Sigmoid colon (tissue), 7 donors: ENCODE results near the gene DGLUCY. TPM values are rescaled to one million over a fixed set of nuclear protein-coding genes. Genes with fewer than 3 reads are reported as not detected.

Experiments used
- DNase-seq: peaks from one replicate; pipeline ENCODE4 v3.0.0-alpha.2; 2019
- H3K27ac ChIP-seq, 4 donors: fragments of 200-600 bp; sonication (generic); one replicate each; pipeline ENCODE4 v1.5.1; 2016 to 2019; ENCODE audit warnings: mild to moderate bottlenecking in 1 of 4
- H3K27me3 ChIP-seq, 3 donors: fragments of 200-600 bp; sonication (generic); one replicate each; pipeline ENCODE4 v1.5.1; 2019; ENCODE audit warnings: mild to moderate bottlenecking in 1 of 3
- H3K36me3 ChIP-seq, 4 donors: fragments of 200-600 bp; sonication (generic); one replicate each; pipeline ENCODE4 v1.5.1; 2016 to 2019
- H3K4me1 ChIP-seq, 4 donors: fragments of 200-600 bp; sonication (generic); one replicate each; pipeline ENCODE4 v1.5.1; 2017 to 2019
- H3K4me3 ChIP-seq, 4 donors: fragments of 200-600 bp; sonication (generic); one replicate each; pipeline ENCODE4 v1.5.1; 2017 to 2019; ENCODE audit warnings: mild to moderate bottlenecking in 2 of 4, moderate library complexity in 1 of 4
- H3K9me3 ChIP-seq, 4 donors: fragments of 200-600 bp in 3 of 4; sonication (generic) in 3 of 4; one replicate each; pipeline versions ENCODE4 v1.5.1 to v1.6.1; 2013 to 2019
- EP300 ChIP-seq, 4 donors: sonication (generic); formaldehyde crosslinking; IDR thresholded peaks; one replicate each; pipeline ENCODE4 v1.6.1; 2017; ENCODE audit warnings: antibody characterized with exemption in 4 of 4
- POLR2A ChIP-seq, 2 donors: fragments of 450-650 bp; IDR thresholded peaks; one replicate each; pipeline ENCODE4 v1.6.1; 2016; ENCODE audit warnings: antibody characterized with exemption in 2 of 2, mild to moderate bottlenecking in 2 of 2, moderate library complexity in 2 of 2
- POLR2AphosphoS5 ChIP-seq, 4 donors: sonication (generic); formaldehyde crosslinking; IDR thresholded peaks; one replicate each; pipeline ENCODE4 v1.6.1; 2017; ENCODE audit warnings: antibody characterized with exemption in 4 of 4
- WGBS, 2 donors: extraction: QIAGEN DNeasy Blood & Tissue Kit; methylation state at CpG; one replicate each; pipeline ENCODE4 v1.1.7; 2013; 5-methylcytosine and 5-hydroxymethylcytosine counted together
- intact Hi-C: fragments of 100-400 bp; cut with DNase I; formaldehyde crosslinking; loops from one replicate; pipeline ENCODE4 v1.15.1; 2023
- polyA plus RNA-seq, 3 donors: library from polyadenylated mRNA; stranded (reverse); fragments of 200-250 nt; gene quantifications; one replicate each; pipeline ENCODE4 v1.2.3, GENCODE V29; 2013
- total RNA-seq, 4 donors: library from RNA; depleted of rRNA; stranded (reverse); fragments of >200 nt; gene quantifications; one replicate each; pipeline ENCODE4 v1.1.0, GENCODE V29; 2016
- TF ChIP-seq, protein P1 (sequence below), 4 experiments: fragments of 450-650 bp in 3 of 4; fragments of 200-600 bp in 1 of 4; IDR thresholded peaks; one replicate each; pipeline ENCODE4 v1.5.1; 2016 to 2019; ENCODE audit warnings: antibody characterized with exemption in 4 of 4, mild to moderate bottlenecking in 3 of 4, moderate library complexity in 2 of 4
- donor health status: healthy with polysubstance abuse.
- donor health status: Bipolar disorder and iron deficiency.
- donor health status: healthy.

DGLUCY gene
- total and polyA plus RNA-seq, 7 donors, result 14.4 to 99.4 (median 49.8) TPM

DNA sequence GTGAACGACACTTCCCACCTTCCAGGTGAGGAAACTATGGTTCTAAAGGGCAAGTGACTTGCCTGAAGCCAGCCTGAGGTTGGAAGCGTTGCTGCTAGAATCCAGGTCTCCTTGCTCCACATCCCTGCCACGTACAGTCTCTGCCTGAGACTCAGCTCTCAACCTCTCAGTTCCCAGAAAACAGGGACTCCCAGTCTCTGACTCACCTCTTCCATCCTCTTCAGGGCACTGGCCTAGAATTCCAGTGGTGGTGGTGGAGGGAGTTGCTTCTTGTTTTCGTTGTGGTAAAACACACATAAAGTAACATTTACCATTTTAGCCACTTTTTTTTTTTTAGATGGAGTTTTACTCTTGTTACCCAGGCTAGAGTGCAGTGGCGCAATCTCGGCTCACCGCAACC lies 123.3 kb downstream of the DGLUCY start:
- intact Hi-C loops, result no loop called here
- TF ChIP-seq, protein P1, sequence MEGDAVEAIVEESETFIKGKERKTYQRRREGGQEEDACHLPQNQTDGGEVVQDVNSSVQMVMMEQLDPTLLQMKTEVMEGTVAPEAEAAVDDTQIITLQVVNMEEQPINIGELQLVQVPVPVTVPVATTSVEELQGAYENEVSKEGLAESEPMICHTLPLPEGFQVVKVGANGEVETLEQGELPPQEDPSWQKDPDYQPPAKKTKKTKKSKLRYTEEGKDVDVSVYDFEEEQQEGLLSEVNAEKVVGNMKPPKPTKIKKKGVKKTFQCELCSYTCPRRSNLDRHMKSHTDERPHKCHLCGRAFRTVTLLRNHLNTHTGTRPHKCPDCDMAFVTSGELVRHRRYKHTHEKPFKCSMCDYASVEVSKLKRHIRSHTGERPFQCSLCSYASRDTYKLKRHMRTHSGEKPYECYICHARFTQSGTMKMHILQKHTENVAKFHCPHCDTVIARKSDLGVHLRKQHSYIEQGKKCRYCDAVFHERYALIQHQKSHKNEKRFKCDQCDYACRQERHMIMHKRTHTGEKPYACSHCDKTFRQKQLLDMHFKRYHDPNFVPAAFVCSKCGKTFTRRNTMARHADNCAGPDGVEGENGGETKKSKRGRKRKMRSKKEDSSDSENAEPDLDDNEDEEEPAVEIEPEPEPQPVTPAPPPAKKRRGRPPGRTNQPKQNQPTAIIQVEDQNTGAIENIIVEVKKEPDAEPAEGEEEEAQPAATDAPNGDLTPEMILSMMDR (IDR thresholded peaks at IDR 0.05), result no peak
- no peak for TF ChIP-seq EP300 (IDR thresholded peaks at IDR 0.05)
- peak in 1 of 4 donors; percentile 8 for TF ChIP-seq POLR2AphosphoS5 (IDR thresholded peaks at IDR 0.05)
- no peaks in the 10 kb centered on the region for H3K27me3 ChIP-seq
- H3K4me3 ChIP-seq, result no peak overlapping the region
- WGBS, 2 donors, result 84 to 89% methylated on average over 7 of the region's 7 CpGs
- H3K36me3 ChIP-seq, result no peaks in the 10 kb centered on the region
- H3K27ac ChIP-seq, result no peak overlapping the region
- no peaks in the 10 kb centered on the region for H3K9me3 ChIP-seq
- DNase-seq, result no peak
- no peaks in the 10 kb centered on the region for H3K4me1 ChIP-seq

DNA sequence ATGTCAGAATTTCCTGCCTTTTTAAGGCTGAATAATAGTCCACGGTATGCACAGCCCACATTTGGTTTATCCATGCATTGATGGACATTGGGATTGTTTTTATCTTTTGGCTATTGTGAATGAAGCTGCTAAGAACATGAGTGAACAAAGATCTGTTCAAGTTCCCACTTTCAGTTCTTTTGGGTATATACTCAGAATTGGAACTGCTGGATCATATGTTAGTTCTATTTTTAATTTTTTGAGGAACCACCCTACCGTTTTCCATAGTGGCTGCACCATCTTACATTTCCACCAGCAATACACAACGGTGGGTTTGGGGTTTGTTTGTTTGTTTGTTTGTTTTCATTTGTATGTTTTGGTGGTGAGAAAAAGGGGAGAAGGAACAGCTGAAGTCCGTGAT lies 124.2 kb downstream of the DGLUCY start:
- Histone ChIP-seq H3K36me3 (no peaks in the 10 kb centered on the region), H3K9me3 (no peaks in the 10 kb centered on the region), H3K4me1 (no peaks in the 10 kb centered on the region), H3K27me3 (no peaks in the 10 kb centered on the region), H3K27ac (no peak overlapping the region), H3K4me3 (no peak overlapping the region)
- 73 to 74% methylated on average over 4 of the region's 4 CpGs for WGBS, 2 donors
- no peak for DNase-seq
- TF ChIP-seq POLR2A (IDR thresholded peaks at IDR 0.05), result no peak
- TF ChIP-seq POLR2AphosphoS5 (IDR thresholded peaks at IDR 0.05), result no peak
- TF ChIP-seq, protein P1 (IDR thresholded peaks at IDR 0.05), result no peak
- no peak for TF ChIP-seq EP300 (IDR thresholded peaks at IDR 0.05)
- intact Hi-C loops, result no loop called here

DNA sequence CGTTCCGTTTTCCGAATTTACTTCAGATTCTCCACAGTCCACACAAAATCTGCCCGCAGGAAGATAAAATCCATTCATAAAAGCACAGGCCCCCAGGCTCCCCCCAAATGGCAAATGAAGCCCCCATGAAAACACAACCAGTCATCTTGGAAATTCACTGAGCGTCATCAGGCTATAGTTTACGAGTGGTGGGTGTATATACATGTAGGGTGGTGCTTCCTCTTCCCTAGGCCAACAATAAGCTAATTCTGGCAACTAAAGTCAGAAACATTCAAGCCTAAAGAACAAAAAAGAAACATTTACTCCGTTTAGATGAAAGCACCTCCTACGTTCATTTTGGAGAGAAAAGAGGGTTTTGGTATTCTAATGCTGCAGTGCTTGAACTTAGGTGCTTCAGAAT lies 124.8 kb downstream of the DGLUCY start:
- Histone ChIP-seq H3K9me3 (no peaks in the 10 kb centered on the region), H3K36me3 (no peaks in the 10 kb centered on the region), H3K27me3 (no peaks in the 10 kb centered on the region), H3K4me1 (no peaks in the 10 kb centered on the region), H3K4me3 (no peak overlapping the region), H3K27ac (no peak overlapping the region)
- no peak for DNase-seq
- TF ChIP-seq, protein P1 (IDR thresholded peaks at IDR 0.05), result no peak
- no peak for TF ChIP-seq EP300 (IDR thresholded peaks at IDR 0.05)
- no peak for TF ChIP-seq POLR2AphosphoS5 (IDR thresholded peaks at IDR 0.05)
- TF ChIP-seq POLR2A (IDR thresholded peaks at IDR 0.05), result no peak
- 72 to 77% methylated on average over 8 of the region's 8 CpGs for whole genome bisulfite sequencing, 2 donors
- intact Hi-C loops, result no loop called here

DNA sequence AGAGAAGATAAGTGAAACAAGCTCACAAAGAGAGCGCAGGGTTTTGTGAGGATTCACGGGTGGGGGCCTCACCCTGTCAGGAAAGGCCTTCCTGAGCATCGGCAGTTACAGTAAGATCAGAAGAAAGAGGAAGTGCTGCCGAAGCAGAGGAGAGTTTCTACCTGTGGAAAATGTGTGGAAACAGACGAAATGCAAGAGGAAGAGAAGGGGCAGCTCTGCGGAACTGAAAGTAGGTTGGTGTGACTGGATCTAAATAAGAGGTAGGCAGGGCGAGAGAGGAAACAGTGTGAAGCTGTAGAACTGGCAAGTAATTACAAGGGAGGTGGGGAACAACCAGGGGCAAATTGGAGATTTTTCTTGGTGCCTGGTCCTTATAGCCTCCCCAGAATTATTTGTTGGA lies 128.0 kb downstream of the DGLUCY start:
- peaks cover 0 to 12% (median 5%) of the 10 kb centered on the region in 4 donors for H3K4me1 ChIP-seq
- no peaks in the 10 kb centered on the region for H3K27me3 ChIP-seq
- intact Hi-C loops, result no loop called here
- no peaks in the 10 kb centered on the region for H3K9me3 ChIP-seq
- no peak for TF ChIP-seq POLR2AphosphoS5 (IDR thresholded peaks at IDR 0.05)
- TF ChIP-seq, protein P1 (IDR thresholded peaks at IDR 0.05), result no peak
- TF ChIP-seq EP300 (IDR thresholded peaks at IDR 0.05), result no peak
- no peak for TF ChIP-seq POLR2A (IDR thresholded peaks at IDR 0.05)
- WGBS, 2 donors, result 40 to 73% methylated on average over 7 of the region's 7 CpGs
- H3K4me3 ChIP-seq, result no peak overlapping the region
- no peak for DNase-seq
- no peak overlapping the region for H3K27ac ChIP-seq
- no peaks in the 10 kb centered on the region for H3K36me3 ChIP-seq

DNA sequence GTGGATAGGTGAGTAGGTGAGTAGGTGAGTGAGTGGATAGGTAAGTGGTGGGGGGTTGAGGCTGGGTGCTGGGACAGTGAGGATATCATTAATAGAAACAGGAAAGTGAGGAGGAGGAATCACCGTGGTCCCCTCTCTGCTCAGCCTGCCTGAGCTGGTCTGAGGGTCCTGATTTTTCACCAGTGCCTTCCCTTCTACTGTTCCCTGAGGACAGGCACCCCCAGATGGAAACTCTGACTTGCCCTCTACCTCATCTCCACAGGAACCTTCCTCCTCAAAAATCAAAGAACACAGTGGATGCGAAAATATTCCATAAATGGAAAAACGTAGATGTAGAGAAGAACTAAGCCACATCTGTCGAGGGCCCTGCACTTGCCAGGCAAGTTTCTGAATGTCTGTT lies 128.8 kb downstream of the DGLUCY start:
- Histone ChIP-seq H3K4me3 (peak overlapping the region in 1 of 4 donors; percentile 29), H3K4me1 (peaks cover 0 to 12% (median 5%) of the 10 kb centered on the region in 4 donors), H3K27ac (peak overlapping the region in 1 of 4 donors; percentile 15), H3K36me3 (no peaks in the 10 kb centered on the region), H3K9me3 (no peaks in the 10 kb centered on the region), H3K27me3 (no peaks in the 10 kb centered on the region)
- intact Hi-C loops, result no loop called here
- no peak for DNase-seq
- TF ChIP-seq, protein P1 (IDR thresholded peaks at IDR 0.05), result no peak
- TF ChIP-seq POLR2AphosphoS5 (IDR thresholded peaks at IDR 0.05) (no peak), EP300 (IDR thresholded peaks at IDR 0.05) (no peak), POLR2A (IDR thresholded peaks at IDR 0.05) (no peak)
- WGBS, 2 donors, result 75 to 81% methylated on average over 4 of the region's 4 CpGs
